HG02852 (cell line): Measurements from ENCODE around the gene TP53TG3B.
"Not testable (repeated sequence)": the region's sequence is repeated elsewhere in the genome, so short reads cannot be mapped to it uniquely, and the experiment has no call there.

Experiments used
- ATAC-seq: cut with Tn5 transposase; IDR thresholded peaks from one replicate; pipeline ENCODE4 v1.9.1; 2021; ENCODE audit warnings: mild to moderate bottlenecking, moderate library complexity; ENCODE audit not compliant: unreplicated experiment

The TP53TG3B gene

GRCh38 chr16:33360541-33360940 is at the start of gene TP53TG3B:
Gene TP53TG3B, plus strand, starts transcription at chr16:33360841. Its CDS starts 68 bp downstream, at chr16:33360909.
- ATAC-seq = not testable (repeated sequence)

- ATAC-seq = not testable (repeated sequence)
Observed at GRCh38 chr16:33336226-33337012, 24.2 kb upstream of the TP53TG3B start.

GRCh38 chr16:33337627-33338542 is 22.8 kb upstream of the TP53TG3B start:
- ATAC-seq = not testable (repeated sequence)

- ATAC-seq = not testable (repeated sequence)
Observed at GRCh38 chr16:33338543-33338951, 22.1 kb upstream of the TP53TG3B start.

- not testable (repeated sequence) for ATAC-seq
Observed at GRCh38 chr16:33339093-33340061, 21.3 kb upstream of the TP53TG3B start.
